Calu3 (cell line): ENCODE results near the gene TBC1D8. TPM values are rescaled to one million over a fixed set of nuclear protein-coding genes. Genes with fewer than 3 reads are reported as not detected.

ENCODE experiments used
- BruUV-seq: library from RNA; stranded (reverse); fragments of 400-500 nt; replicated peaks from 2 replicates; lab custom pipeline; 2021; lab: Mats Ljungman, UMichigan
- CTCF ChIA-PET: fragments of 300-600 bp; sonication (Branson Sonifier 250); formaldehyde crosslinking; loops from one replicate; lab custom pipeline; 2022; ENCODE audit warnings: antibody characterized with exemption; lab: Charles Lee
- DNase-seq: peaks from one replicate; pipeline ENCODE4 v3.0.0; 2022
- H3K27ac Mint-ChIP-seq: one replicate; pipeline ENCODE4 v1.8.0; 2022; ENCODE audit warnings: mixed read lengths; ENCODE audit not compliant: unreplicated experiment
- H3K27me3 Mint-ChIP-seq: one replicate; pipeline ENCODE4 v1.8.0; 2022; ENCODE audit warnings: mixed read lengths; ENCODE audit not compliant: unreplicated experiment
- H3K36me3 Mint-ChIP-seq: one replicate; pipeline ENCODE4 v1.8.0; 2022; ENCODE audit warnings: mild to moderate bottlenecking, moderate library complexity, mixed read lengths; ENCODE audit not compliant: insufficient read depth, unreplicated experiment
- H3K4me1 Mint-ChIP-seq: one replicate; pipeline ENCODE4 v1.8.0; 2022; ENCODE audit warnings: mild to moderate bottlenecking, low read depth, mixed read lengths; ENCODE audit not compliant: unreplicated experiment
- H3K4me3 Mint-ChIP-seq: one replicate; pipeline ENCODE4 v1.8.0; 2022; ENCODE audit warnings: mild to moderate bottlenecking, low read depth, moderate library complexity, mixed read lengths; ENCODE audit not compliant: unreplicated experiment
- H3K9me3 Mint-ChIP-seq: one replicate; pipeline ENCODE4 v1.8.0; 2022; ENCODE audit warnings: low read depth, mixed read lengths; ENCODE audit not compliant: unreplicated experiment
- CTCF ChIP-seq: fragments of 200-600 bp; IDR thresholded peaks from one replicate; pipeline ENCODE4 v1.8.0; 2022; ENCODE audit warnings: antibody characterized with exemption; ENCODE audit not compliant: unreplicated experiment
- intact Hi-C: fragments of 100-400 bp; cut with micrococcal nuclease; formaldehyde crosslinking; loops from one replicate; pipeline ENCODE4 v1.10.0; 2022; ENCODE audit not compliant: unreplicated experiment
- total RNA-seq: library from RNA; stranded (reverse); gene quantifications from 2 replicates; pipeline ENCODE4 v1.2.3, GENCODE V29; 2022

Gene TBC1D8
- total RNA-seq, 1 experiment from 2014 or later, result 25.3 TPM

- Mint-ChIP-seq H3K4me3 (no peak overlapping the region), H3K4me1 (no peaks in the 10 kb centered on the region), H3K27ac (no peak overlapping the region), H3K9me3 (no peaks in the 10 kb centered on the region), H3K36me3 (peaks cover 65% of the 10 kb centered on the region), H3K27me3 (no peaks in the 10 kb centered on the region)
- BruUV-seq, result no TSS peak
- intact Hi-C loops, result no loop called here
- CTCF ChIA-PET, result no interaction called here
- DNase-seq, result no peak
- TF ChIP-seq CTCF, result no peak
Measured at GRCh38 chr2:100991404-100991773, 159.8 kb downstream of the TBC1D8 start.

- H3K27ac Mint-ChIP-seq, result no peak overlapping the region
- CTCF ChIA-PET, result no interaction called here
- intact Hi-C loops, result no loop called here
Measured at GRCh38 chr2:100990650-100991403, 160.4 kb downstream of the TBC1D8 start.

GRCh38 chr2:100990166-100990565, 161.0 kb downstream of the TBC1D8 start:
- Mint-ChIP-seq H3K27ac (no peak overlapping the region), H3K4me3 (no peak overlapping the region), H3K4me1 (no peaks in the 10 kb centered on the region), H3K9me3 (no peaks in the 10 kb centered on the region), H3K27me3 (no peaks in the 10 kb centered on the region), H3K36me3 (peaks cover 67% of the 10 kb centered on the region)
- no peak for TF ChIP-seq CTCF
- intact Hi-C loops, result no loop called here
- DNase-seq, result no peak
- BruUV-seq, result no TSS peak
- CTCF ChIA-PET, result no interaction called here

More at GRCh38 chr2:100990650-100991403, 160.4 kb downstream of the TBC1D8 start:
- no peak for DNase-seq
- Mint-ChIP-seq H3K9me3 (no peaks in the 10 kb centered on the region), H3K27me3 (no peaks in the 10 kb centered on the region), H3K4me3 (no peak overlapping the region), H3K36me3 (peaks cover 65% of the 10 kb centered on the region), H3K4me1 (no peaks in the 10 kb centered on the region)
- no peak for TF ChIP-seq CTCF
- no TSS peak for BruUV-seq

GRCh38 chr2:100989666-100990065, 161.5 kb downstream of the TBC1D8 start:
- DNase-seq, result no peak
- Mint-ChIP-seq H3K4me3 (no peak overlapping the region), H3K36me3 (peaks cover 67% of the 10 kb centered on the region), H3K9me3 (no peaks in the 10 kb centered on the region), H3K27me3 (no peaks in the 10 kb centered on the region), H3K4me1 (no peaks in the 10 kb centered on the region), H3K27ac (no peak overlapping the region)
- no TSS peak for BruUV-seq
- intact Hi-C loops, result loop anchor here (10.0 kb wide), 1 partner anchor 165 kb away; the partner anchor contains the start of gene NPAS2
- TF ChIP-seq CTCF, result no peak
- CTCF ChIA-PET, result no interaction called here
